Measurements from ENCODE around the gene NCOA5.

The NCOA5 gene

DNA sequence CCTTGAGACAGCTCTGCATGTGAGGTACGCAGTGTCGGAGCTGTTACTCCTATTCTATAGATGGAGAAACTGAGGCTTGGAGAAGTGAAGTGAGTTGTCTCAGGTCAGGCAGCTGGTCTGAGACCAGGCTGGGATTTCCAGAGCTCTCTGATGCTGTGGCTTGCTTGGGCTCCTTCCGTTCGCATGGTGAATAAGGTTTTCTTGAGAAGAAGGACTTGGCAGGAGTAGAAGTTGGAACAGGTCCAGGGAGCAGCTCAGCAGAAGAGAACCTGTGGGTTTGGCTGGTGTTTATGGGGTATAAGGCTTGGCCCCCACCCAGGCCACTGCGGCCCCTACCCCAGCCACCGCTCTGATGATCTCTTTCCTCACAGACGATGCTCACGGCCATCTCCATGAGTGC lies 53.4 kb downstream of the NCOA5 start:
- DNase-seq (ENCODE audit: insufficient read length, low spot score), result no peak
- no peak for TF ChIP-seq POU2F2 (IDR thresholded peaks at IDR 0.05; ENCODE audit: low read depth, low read length)
- TF ChIP-seq TAF1 (IDR thresholded peaks at IDR 0.05; ENCODE audit: low read depth, low read length), result no peak
- TF ChIP-seq POLR2AphosphoS5 (IDR thresholded peaks at IDR 0.05; ENCODE audit: low read depth, low read length), result no peak
- TF ChIP-seq PAX5 (IDR thresholded peaks at IDR 0.05; ENCODE audit: insufficient read depth, low read length, severe bottlenecking), result no peak
- TF ChIP-seq SPI1 (IDR thresholded peaks at IDR 0.05; ENCODE audit: low read depth, low read length), result no peak
- no peak for TF ChIP-seq POLR2A (IDR thresholded peaks at IDR 0.05; ENCODE audit: low read depth, low read length)
- no peak for FAIRE-seq

DNA sequence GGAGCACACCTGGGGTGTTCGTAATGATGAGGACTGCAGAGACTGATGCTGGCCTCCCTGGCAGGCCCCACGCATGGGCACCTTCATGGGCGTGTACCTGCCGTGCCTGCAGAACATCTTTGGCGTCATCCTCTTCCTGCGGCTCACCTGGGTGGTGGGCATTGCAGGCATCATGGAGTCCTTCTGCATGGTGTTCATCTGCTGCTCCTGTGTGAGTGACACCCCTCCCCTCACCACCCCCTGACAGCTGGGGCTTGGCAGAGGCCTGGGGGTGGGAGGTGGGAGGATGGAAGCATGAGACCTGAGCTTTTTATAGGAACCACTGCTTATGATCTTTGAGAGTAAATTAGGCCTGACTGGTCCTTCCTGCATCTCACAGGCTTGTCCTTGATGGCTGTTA lies 54.0 kb downstream of the NCOA5 start:
- DNase-seq (ENCODE audit: insufficient read length, low spot score), result no peak
- no peak for FAIRE-seq
- no peak for TF ChIP-seq SPI1 (IDR thresholded peaks at IDR 0.05; ENCODE audit: low read depth, low read length)
- no peak for TF ChIP-seq PAX5 (IDR thresholded peaks at IDR 0.05; ENCODE audit: insufficient read depth, low read length, severe bottlenecking)
- no peak for TF ChIP-seq TAF1 (IDR thresholded peaks at IDR 0.05; ENCODE audit: low read depth, low read length)
- no peak for TF ChIP-seq POLR2AphosphoS5 (IDR thresholded peaks at IDR 0.05; ENCODE audit: low read depth, low read length)
- TF ChIP-seq POLR2A (IDR thresholded peaks at IDR 0.05; ENCODE audit: low read depth, low read length), result no peak
- no peak for TF ChIP-seq POU2F2 (IDR thresholded peaks at IDR 0.05; ENCODE audit: low read depth, low read length)

DNA sequence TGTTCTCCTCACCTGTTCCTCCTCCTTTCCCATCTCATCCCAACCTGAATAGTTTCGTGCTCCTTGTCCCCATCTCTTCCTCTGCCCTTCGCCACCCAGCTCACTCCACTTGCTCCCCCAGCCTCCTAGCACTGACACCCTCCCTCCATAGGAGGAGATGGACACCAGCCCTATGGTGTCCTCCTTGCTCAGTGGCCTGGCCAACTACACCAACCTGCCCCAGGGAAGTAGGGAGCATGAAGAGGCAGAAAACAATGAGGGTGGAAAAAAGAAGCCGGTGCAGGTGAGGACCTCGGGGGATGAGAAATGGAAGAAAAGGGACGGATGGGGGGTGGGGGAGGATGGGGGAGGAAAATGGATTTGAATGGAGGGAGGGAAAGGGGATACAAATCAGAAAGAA lies 54.5 kb downstream of the NCOA5 start:
- DNase-seq (ENCODE audit: insufficient read length, low spot score), result no peak
- TF ChIP-seq TAF1 (IDR thresholded peaks at IDR 0.05; ENCODE audit: low read depth, low read length) (no peak), POLR2AphosphoS5 (IDR thresholded peaks at IDR 0.05; ENCODE audit: low read depth, low read length) (no peak), PAX5 (IDR thresholded peaks at IDR 0.05; ENCODE audit: insufficient read depth, low read length, severe bottlenecking) (no peak), SPI1 (IDR thresholded peaks at IDR 0.05; ENCODE audit: low read depth, low read length) (no peak), POU2F2 (IDR thresholded peaks at IDR 0.05; ENCODE audit: low read depth, low read length) (no peak), POLR2A (IDR thresholded peaks at IDR 0.05; ENCODE audit: low read depth, low read length) (no peak)
- FAIRE-seq, result no peak

DNA sequence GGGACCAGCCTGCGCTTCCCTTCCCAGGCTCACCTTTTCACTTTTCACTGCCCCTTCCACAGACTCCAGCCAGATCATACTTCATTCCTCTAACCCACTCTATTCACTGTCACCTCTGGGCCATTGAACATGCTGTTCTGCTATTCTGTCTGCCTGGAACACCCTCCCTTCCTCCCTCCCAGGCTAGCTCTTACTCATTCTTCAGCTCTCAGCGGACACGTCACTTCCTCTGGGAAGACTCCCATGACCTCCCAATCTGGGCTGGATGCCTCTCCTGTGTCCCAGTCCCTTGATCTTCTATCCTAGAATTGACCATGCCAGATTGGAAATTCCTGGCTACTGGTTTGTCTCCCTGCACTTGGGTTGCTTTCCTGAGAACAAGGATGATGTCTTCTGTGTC lies 55.7 kb downstream of the NCOA5 start:
- TF ChIP-seq POLR2AphosphoS5 (IDR thresholded peaks at IDR 0.05; ENCODE audit: low read depth, low read length), result no peak
- TF ChIP-seq SPI1 (IDR thresholded peaks at IDR 0.05; ENCODE audit: low read depth, low read length), result no peak
- no peak for TF ChIP-seq PAX5 (IDR thresholded peaks at IDR 0.05; ENCODE audit: insufficient read depth, low read length, severe bottlenecking)
- TF ChIP-seq POU2F2 (IDR thresholded peaks at IDR 0.05; ENCODE audit: low read depth, low read length), result no peak
- no peak for TF ChIP-seq POLR2A (IDR thresholded peaks at IDR 0.05; ENCODE audit: low read depth, low read length)
- TF ChIP-seq TAF1 (IDR thresholded peaks at IDR 0.05; ENCODE audit: low read depth, low read length), result no peak
- no peak for FAIRE-seq
- DNase-seq (ENCODE audit: insufficient read length, low spot score), result no peak

DNA sequence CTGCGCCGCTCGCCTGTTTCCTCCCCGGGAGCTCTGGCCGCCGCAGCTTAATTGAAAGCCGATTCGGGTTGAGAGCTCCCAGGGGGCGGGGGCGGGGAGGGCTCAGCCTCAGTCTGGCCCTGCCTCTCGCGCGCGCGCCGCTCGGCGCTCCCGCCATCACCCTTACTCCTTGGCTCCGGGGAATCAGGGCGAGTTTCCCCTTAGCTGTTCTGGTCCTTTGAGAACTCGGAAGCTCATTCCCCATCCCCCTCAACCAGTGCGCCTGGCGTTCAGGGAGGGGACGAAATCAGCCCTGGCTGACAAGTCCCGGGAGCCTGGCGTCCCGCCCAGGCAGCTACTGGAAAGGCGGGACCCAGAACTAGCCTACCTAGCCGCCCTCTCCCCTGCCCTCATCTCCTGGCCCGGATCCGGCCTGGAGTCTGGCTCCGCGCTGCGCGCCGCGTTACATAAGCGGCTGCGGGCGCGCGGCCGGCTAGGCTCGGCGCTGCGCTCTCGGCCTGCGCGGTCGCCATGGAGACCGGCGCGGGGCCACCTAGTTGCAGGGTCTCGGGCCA lies 58.0 kb downstream of the NCOA5 start:
- TF ChIP-seq PAX5 (IDR thresholded peaks at IDR 0.05; ENCODE audit: insufficient read depth, low read length, severe bottlenecking) (no peak), POLR2AphosphoS5 (IDR thresholded peaks at IDR 0.05; ENCODE audit: low read depth, low read length) (no peak), POU2F2 (IDR thresholded peaks at IDR 0.05; ENCODE audit: low read depth, low read length) (no peak), POLR2A (IDR thresholded peaks at IDR 0.05; ENCODE audit: low read depth, low read length) (no peak), TAF1 (IDR thresholded peaks at IDR 0.05; ENCODE audit: low read depth, low read length) (no peak), SPI1 (IDR thresholded peaks at IDR 0.05; ENCODE audit: low read depth, low read length) (no peak)
- DNase-seq (ENCODE audit: insufficient read length, low spot score) (no peak), FAIRE-seq (no peak)

DNA sequence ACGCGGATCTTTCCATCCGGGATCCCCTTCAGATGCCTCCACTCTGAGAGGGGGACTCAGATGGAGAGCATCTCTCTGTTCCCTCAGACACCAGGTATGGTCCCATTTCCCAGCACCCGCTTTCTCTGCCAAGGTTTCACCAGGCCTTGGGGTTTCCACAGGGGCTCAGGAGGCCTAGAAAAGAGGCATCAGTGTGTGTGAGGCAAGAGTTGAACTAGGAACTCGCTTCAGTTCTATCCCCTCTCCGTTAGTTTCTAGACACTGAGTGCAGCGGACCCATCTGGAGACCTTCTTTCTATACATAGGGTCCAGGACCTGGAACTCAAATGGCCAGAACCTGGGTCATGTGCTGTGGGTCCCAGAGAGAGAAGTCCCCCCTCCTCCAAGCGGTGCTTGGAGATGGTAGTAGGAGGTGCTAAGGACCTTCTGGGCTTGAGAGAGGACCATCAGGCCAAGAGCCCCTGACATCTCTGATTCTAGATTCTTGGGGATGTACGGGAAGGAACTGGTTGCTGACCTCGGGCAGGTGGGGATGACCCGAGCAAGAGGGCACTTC lies 58.7 kb downstream of the NCOA5 start:
- FAIRE-seq (no peak), DNase-seq (ENCODE audit: insufficient read length, low spot score) (no peak)
- TF ChIP-seq TAF1 (IDR thresholded peaks at IDR 0.05; ENCODE audit: low read depth, low read length) (no peak), POU2F2 (IDR thresholded peaks at IDR 0.05; ENCODE audit: low read depth, low read length) (no peak)

DNA sequence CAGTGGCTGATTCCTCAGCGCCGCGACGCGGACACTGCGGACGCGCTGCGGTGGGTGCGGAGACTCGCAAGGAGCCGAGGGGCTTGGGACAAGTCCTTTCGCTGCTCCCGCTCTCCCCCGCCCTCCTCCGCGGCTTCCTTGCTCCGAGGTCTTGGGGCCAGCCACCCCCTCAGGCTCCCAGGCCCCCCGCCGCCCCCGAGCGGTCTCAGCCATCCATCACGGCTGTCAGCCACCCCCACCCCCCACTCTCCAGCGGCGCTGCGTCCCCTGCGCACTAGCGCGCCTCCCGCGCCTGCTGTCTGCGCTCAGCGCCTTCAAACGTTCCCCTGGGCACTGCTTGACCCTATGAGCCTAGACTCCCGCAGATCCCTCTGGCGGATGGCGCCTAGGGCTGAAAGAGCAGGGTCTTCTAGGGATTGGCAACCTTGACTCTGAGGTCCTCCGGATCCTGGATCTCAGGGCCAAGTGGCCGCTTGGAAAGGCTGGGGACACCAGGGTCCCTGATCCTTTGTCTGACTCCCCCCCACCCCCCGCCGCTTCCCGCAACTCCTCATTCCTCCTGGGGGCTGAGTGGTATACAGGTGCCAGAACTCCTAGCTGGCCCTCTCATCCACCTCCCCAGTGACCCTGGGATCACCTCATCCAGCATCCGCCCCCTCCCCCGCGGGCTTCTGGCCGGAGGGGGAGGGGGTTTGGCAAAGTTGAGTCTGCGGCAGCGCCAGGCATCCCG lies 59.3 kb downstream of the NCOA5 start:
- TF ChIP-seq SPI1 (IDR thresholded peaks at IDR 0.05; ENCODE audit: low read depth, low read length), result no peak
- TF ChIP-seq POU2F2 (IDR thresholded peaks at IDR 0.05; ENCODE audit: low read depth, low read length), result no peak
- TF ChIP-seq TAF1 (IDR thresholded peaks at IDR 0.05; ENCODE audit: low read depth, low read length), result no peak
- TF ChIP-seq POLR2AphosphoS5 (IDR thresholded peaks at IDR 0.05; ENCODE audit: low read depth, low read length), result no peak
- no peak for FAIRE-seq

DNA sequence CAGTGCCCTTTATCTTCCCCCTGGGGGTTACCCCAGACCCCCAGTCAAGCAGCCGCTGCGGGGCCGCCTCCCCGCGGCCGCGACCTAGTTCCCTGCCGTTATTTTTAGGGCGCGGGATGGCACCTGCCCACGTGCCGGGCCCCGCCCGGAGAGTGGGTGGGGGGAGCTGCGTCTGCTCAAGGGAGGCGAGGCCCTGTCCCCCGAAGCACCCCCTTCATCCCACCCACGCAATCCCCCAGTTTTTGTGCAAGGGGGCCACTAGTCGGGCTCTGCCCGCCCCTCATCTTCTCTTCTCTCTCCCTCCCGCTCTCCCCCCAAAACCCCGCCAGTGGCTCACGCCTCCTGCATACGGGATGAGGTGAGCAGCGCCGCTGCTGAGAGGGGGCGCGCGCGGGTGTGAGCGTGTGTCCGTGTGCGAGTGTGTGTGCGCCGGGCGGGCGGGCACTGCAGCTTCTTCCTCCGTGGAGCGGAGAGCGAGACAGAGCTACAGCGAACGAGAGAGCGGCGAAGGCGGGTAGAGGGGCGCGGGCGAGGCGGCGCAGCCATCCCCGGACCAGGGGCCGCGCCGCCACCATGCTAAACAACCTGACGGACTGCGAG lies 60.9 kb downstream of the NCOA5 start, which contains the start of gene SLC12A5:
SLC12A5 (plus strand) TSS at position 444 of the 600 bp plus-strand sequence; CDS start at position 574, 130 bp downstream.
- FAIRE-seq (no peak), DNase-seq (ENCODE audit: insufficient read length, low spot score) (no peak)
- TF ChIP-seq POLR2AphosphoS5 (IDR thresholded peaks at IDR 0.05; ENCODE audit: low read depth, low read length) (no peak), PAX5 (IDR thresholded peaks at IDR 0.05; ENCODE audit: insufficient read depth, low read length, severe bottlenecking) (no peak), TAF1 (IDR thresholded peaks at IDR 0.05; ENCODE audit: low read depth, low read length) (no peak), POLR2A (IDR thresholded peaks at IDR 0.05; ENCODE audit: low read depth, low read length) (no peak), POU2F2 (IDR thresholded peaks at IDR 0.05; ENCODE audit: low read depth, low read length) (no peak), SPI1 (IDR thresholded peaks at IDR 0.05; ENCODE audit: low read depth, low read length) (no peak)

More for the DNA sequence above, 59.3 kb downstream of the NCOA5 start:
- no peak for DNase-seq (ENCODE audit: insufficient read length, low spot score)

DNA sequence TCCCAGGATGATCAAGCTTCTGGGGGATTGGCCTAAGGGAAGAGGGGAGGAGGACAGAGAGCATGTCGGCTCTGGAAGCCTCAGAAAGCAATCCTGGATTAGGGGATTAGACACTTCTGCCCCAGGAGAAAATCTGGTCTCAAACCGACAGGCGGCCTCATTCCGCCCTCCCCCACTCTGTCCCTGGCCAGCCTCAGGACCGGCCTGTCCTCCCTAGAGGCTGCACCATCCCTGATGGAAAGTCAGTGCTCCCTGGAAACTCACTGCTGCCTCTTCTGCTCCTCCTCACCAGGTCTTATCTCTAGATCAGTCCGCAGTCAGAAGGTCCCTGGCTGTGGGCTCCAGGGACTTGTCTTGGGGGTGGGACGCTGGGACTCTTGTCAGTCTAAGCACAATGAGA lies 61.7 kb downstream of the NCOA5 start:
- FAIRE-seq, result no peak
- TF ChIP-seq PAX5 (IDR thresholded peaks at IDR 0.05; ENCODE audit: insufficient read depth, low read length, severe bottlenecking) (no peak), POLR2A (IDR thresholded peaks at IDR 0.05; ENCODE audit: low read depth, low read length) (no peak), SPI1 (IDR thresholded peaks at IDR 0.05; ENCODE audit: low read depth, low read length) (no peak), TAF1 (IDR thresholded peaks at IDR 0.05; ENCODE audit: low read depth, low read length) (no peak), POLR2AphosphoS5 (IDR thresholded peaks at IDR 0.05; ENCODE audit: low read depth, low read length) (no peak), POU2F2 (IDR thresholded peaks at IDR 0.05; ENCODE audit: low read depth, low read length) (no peak)
- DNase-seq (ENCODE audit: insufficient read length, low spot score), result no peak
